Midbrain (tissue), 1 donor: ENCODE results near the gene GOLGA8H.
"Not testable (repeated sequence)": the region's sequence is repeated elsewhere in the genome, so short reads cannot be mapped to it uniquely, and the experiment has no call there.

Source experiments
- DNase-seq: peaks from one replicate; lab custom pipeline; 2025; lab: John Stamatoyannopoulos, UW

Gene GOLGA8H

GRCh38 chr15:30603796-30604195 is at the start of gene GOLGA8H:
GOLGA8H (plus strand) TSS chr15:30604028; CDS start chr15:30604126, 98 bp downstream.
- not testable (repeated sequence) for DNase-seq

DNA sequence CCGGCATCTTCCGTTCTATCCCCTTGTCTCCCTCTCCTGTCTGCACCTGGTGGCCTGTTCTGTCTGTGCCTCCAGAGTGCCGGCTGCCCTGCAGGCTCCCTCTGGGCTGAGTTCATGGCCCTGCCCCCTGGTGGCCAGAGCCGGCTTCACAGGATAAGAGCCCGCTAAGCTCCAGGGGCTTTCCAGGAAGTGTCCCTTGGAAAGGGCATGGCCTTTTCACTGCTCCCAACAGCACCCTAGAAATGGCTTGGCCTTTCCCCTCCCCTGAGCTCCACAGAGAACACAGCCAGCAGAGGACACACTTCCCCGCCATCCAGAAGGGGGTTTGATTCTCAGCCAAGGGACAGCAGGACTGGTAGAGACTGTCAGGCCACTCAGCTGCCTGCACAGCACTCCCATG is 36.9 kb upstream of the GOLGA8H start:
- DNase-seq, result not testable (repeated sequence)

DNA sequence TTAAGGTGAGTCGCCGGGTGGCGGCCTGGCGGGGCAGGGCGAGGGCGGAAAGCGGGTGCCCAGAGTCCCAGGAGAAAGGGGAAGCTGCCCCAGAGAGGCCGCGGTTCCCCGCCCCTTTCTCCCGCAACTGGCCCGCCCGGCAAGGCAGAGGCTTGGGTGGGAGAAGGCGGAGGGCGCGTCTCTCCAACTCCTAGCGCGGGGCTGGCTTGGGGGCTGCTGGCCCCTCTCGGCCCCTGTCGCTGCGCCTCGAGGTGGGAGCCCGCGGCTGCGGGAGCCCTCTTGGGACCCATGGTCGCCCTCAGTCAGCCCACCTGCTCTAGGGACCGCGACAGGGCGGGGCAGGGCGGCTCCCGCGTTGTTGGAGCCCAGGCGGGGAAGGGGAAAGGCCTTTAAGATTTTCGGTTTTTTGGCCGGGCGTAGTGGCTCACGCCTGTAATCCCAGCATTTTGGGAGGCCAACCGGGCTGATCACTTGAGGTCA is 30.8 kb upstream of the GOLGA8H start:
- not testable (repeated sequence) for DNase-seq

- not testable (repeated sequence) for DNase-seq
Observed at GRCh38 chr15:30579394-30579970, 24.3 kb upstream of the GOLGA8H start.

GRCh38 chr15:30580716-30581115 is 23.1 kb upstream of the GOLGA8H start:
- DNase-seq, result not testable (repeated sequence)

DNA sequence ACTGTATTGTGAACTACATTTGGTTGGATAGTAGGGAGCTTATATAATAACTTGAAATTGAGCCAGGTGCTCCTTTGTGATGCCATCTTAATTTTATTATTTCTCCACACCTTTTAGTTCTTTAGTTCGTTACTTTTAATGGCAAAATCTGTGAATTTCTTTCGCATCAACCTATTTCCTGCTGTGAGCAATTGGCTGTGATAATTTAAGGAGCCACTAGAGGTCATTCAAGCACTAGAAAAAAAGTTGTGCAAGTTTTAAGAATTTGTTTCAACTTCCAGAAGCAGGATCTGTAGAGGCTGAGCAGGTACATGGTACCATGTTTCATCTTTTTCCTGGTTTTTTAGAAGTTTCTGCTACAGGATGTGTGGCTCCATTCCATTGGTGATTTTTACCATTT is 4.9 kb upstream of the GOLGA8H start:
- DNase-seq, result not testable (repeated sequence)

- DNase-seq, result not testable (repeated sequence)
Observed at GRCh38 chr15:30612271-30612670, 8.4 kb downstream of the GOLGA8H start.

- DNase-seq, result not testable (repeated sequence)
Observed at GRCh38 chr15:30621342-30621741, 17.5 kb downstream of the GOLGA8H start.

- not testable (repeated sequence) for DNase-seq
Observed at GRCh38 chr15:30625436-30626193, 21.8 kb downstream of the GOLGA8H start, which contains the start of gene ARHGAP11B. ARHGAP11B (plus strand) TSS chr15:30626128.

GRCh38 chr15:30626194-30626565 is 22.4 kb downstream of the GOLGA8H start:
- not testable (repeated sequence) for DNase-seq

DNA sequence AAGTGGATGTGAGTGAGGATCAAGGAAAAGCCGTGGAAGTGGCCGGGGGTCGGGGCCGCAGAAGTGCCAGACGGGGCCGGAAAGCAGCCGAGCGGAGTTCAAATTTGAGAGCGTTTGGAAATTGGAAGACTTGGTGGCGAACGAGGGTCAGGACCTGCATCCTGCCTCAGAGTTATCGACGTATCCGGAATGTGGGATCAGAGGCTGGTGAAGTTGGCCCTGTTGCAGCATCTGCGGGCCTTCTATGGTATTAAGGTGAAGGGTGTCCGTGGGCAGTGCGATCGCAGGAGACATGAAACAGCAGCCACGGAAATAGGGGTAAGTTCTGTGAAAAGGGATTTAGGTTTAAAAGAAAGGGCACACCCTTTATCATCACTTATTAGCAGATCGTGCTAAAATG is 22.8 kb downstream of the GOLGA8H start:
- DNase-seq, result not testable (repeated sequence)

GRCh38 chr15:30650012-30650929 is 46.4 kb downstream of the GOLGA8H start:
- DNase-seq, result no peak

- DNase-seq, result not testable (repeated sequence)
Observed at GRCh38 chr15:30661154-30661553, 57.3 kb downstream of the GOLGA8H start.
